HL-60 (cell line): ENCODE data around the gene MYO1D.
"Not testable (repeated sequence)": the region's sequence is repeated elsewhere in the genome, so short reads cannot be mapped to it uniquely, and the experiment has no call there.

ENCODE experiments used
- DNase-seq, 2 experiments: peaks; one replicate each; pipeline ENCODE4 v3.0.0-alpha.2; 2010 to 2020; ENCODE audit warnings: low read depth in 1 of 2, low spot score in 1 of 2
- H3K27ac ChIP-seq: fragments of 250-450 bp; sonication (Bioruptor Pico); replicated peaks from 2 replicates; pipeline ENCODE4 v1.5.1; 2020; ENCODE audit warnings: mild to moderate bottlenecking, moderate library complexity
- H3K27me3 ChIP-seq: fragments of 250-450 bp; sonication (Bioruptor Pico); 2 replicates; pipeline ENCODE4 v1.5.1; 2021; ENCODE audit warnings: mild to moderate bottlenecking, moderate library complexity; ENCODE audit not compliant: insufficient read depth, poor library complexity, severe bottlenecking
- H3K4me3 ChIP-seq: replicated peaks from 2 replicates; pipeline ENCODE4 v1.5.1; 2011; ENCODE audit warnings: mild to moderate bottlenecking, control low read depth, low read length; ENCODE audit not compliant: insufficient read depth
- CTCF ChIP-seq: IDR thresholded peaks from one replicate; pipeline ENCODE4 v1.5.1; 2011; ENCODE audit warnings: low read length, control low read depth, inconsistent platforms; ENCODE audit not compliant: insufficient read depth
- GABPA ChIP-seq: IDR thresholded peaks from 2 replicates; pipeline ENCODE4 v1.6.1; 2012; ENCODE audit warnings: low read depth
- POLR2AphosphoS5 ChIP-seq: IDR thresholded peaks from 2 replicates; pipeline ENCODE4 v1.6.1; 2012; ENCODE audit warnings: low read depth
- REST ChIP-seq: IDR thresholded peaks from 2 replicates; pipeline ENCODE4 v1.6.1; 2012; ENCODE audit warnings: low read depth; ENCODE audit not compliant: insufficient replicate concordance
- SPI1 ChIP-seq: IDR thresholded peaks from 2 replicates; pipeline ENCODE4 v1.6.1; 2012; ENCODE audit warnings: low read depth, mild to moderate bottlenecking, borderline replicate concordance

The MYO1D gene

GRCh38 chr17:32529604-32530003, 347.3 kb downstream of the MYO1D start:
- no peak for DNase-seq
- H3K4me3 ChIP-seq, result no peak overlapping the region
- no peak for TF ChIP-seq POLR2AphosphoS5
- peaks cover 17% of the 10 kb centered on the region for H3K27me3 ChIP-seq
- H3K27ac ChIP-seq, result no peak overlapping the region

- DNase-seq, result no peak
- Histone ChIP-seq H3K27me3 (peaks cover 17% of the 10 kb centered on the region), H3K4me3 (no peak overlapping the region), H3K27ac (no peak overlapping the region)
- TF ChIP-seq GABPA, result no peak
- no peak for TF ChIP-seq REST
- TF ChIP-seq CTCF, result no peak
- TF ChIP-seq POLR2AphosphoS5, result no peak
- no peak for TF ChIP-seq SPI1
These were observed 348.1 kb downstream of the MYO1D start for GRCh38 chr17:32528825-32529224.

GRCh38 chr17:32527146-32527545, 349.8 kb downstream of the MYO1D start:
- peaks cover 15% of the 10 kb centered on the region for H3K27me3 ChIP-seq
- no peak overlapping the region for H3K4me3 ChIP-seq
- no peak for TF ChIP-seq REST
- no peak overlapping the region for H3K27ac ChIP-seq
- DNase-seq, result no peak

- no peak for DNase-seq
- Histone ChIP-seq H3K27me3 (peaks cover 26% of the 10 kb centered on the region), H3K4me3 (no peak overlapping the region), H3K27ac (no peak overlapping the region)
- TF ChIP-seq GABPA (no peak), POLR2AphosphoS5 (no peak), CTCF (no peak), REST (no peak), SPI1 (no peak)
These were observed 351.8 kb downstream of the MYO1D start for GRCh38 chr17:32525122-32525521.

- peaks cover 32% of the 10 kb centered on the region for H3K27me3 ChIP-seq
- H3K27ac ChIP-seq, H3K4me3 ChIP-seq, DNase-seq: not testable (repeated sequence)
These were observed 352.4 kb downstream of the MYO1D start for GRCh38 chr17:32524553-32524880.
